Mammary epithelial cell (primary cell): ENCODE data around the gene AKAP13.

Experiments used
- CTCF ChIP-seq, 2 donors: IDR thresholded peaks in 1 of 2; conservative IDR thresholded peaks in 1 of 2; 2 replicates each; pipeline ENCODE4 v1.5.1; 2011 to 2012; ENCODE audit warnings: inconsistent platforms in 2 of 2, low read length in 2 of 2, mild to moderate bottlenecking in 2 of 2, control low read depth in 1 of 2, low read depth in 1 of 2; ENCODE audit not compliant: insufficient read depth in 1 of 2; ENCODE audit errors: extremely low read depth in 1 of 2
- EZH2 ChIP-seq: IDR thresholded peaks from 2 replicates; pipeline ENCODE4 v1.6.1; 2012; ENCODE audit warnings: low read length, inconsistent platforms, borderline replicate concordance

GRCh38 chr15:85388566-85389305 lies 8.3 kb downstream of the AKAP13 start:
- TF ChIP-seq CTCF (conservative IDR thresholded peaks at IDR 0.05 in 1 of 2, IDR thresholded peaks at IDR 0.05 in 1 of 2; ENCODE audit: extremely low read depth in 1 of 2, insufficient read depth in 1 of 2, low read depth in 1 of 2, low read length in 2 of 2): no peak
- TF ChIP-seq EZH2: no peak
